ENCODE data around the gene DACH1. TPM values are rescaled to one million over a fixed set of nuclear protein-coding genes. Genes with fewer than 3 reads are reported as not detected.

Gene DACH1
- total and polyA plus RNA-seq, 2 of the 8 experiments (the other 6 are each of a cell fraction or from before 2014, with no cell fraction given), result 0.12 to 0.67 TPM

GRCh38 chr13:71663431-71663830 lies 203.6 kb downstream of the DACH1 start (continued):
- TF ChIP-seq CHD7 (IDR thresholded peaks at IDR 0.05; ENCODE audit: insufficient replicate concordance, low read length), result no peak

All from H1 (cell line).